Esophagus squamous epithelium (tissue), 4 donors: ENCODE data around the gene AADAT.

ENCODE experiments used
- POLR2A ChIP-seq, 4 donors: fragments of 450-650 bp; IDR thresholded peaks; one replicate each; pipeline ENCODE4 v1.6.1; 2017; ENCODE audit warnings: antibody characterized with exemption in 4 of 4, mild to moderate bottlenecking in 4 of 4, moderate library complexity in 3 of 4
- TF ChIP-seq, protein P1 (sequence below), 6 experiments: fragments of 450-650 bp in 4 of 6; fragments of 200-600 bp in 2 of 6; sonication (generic) in 2 of 6; IDR thresholded peaks; one replicate each; pipeline ENCODE4 v1.5.1; 2016 to 2019; ENCODE audit warnings: antibody characterized with exemption in 6 of 6, mild to moderate bottlenecking in 4 of 6, moderate library complexity in 4 of 6

DNA sequence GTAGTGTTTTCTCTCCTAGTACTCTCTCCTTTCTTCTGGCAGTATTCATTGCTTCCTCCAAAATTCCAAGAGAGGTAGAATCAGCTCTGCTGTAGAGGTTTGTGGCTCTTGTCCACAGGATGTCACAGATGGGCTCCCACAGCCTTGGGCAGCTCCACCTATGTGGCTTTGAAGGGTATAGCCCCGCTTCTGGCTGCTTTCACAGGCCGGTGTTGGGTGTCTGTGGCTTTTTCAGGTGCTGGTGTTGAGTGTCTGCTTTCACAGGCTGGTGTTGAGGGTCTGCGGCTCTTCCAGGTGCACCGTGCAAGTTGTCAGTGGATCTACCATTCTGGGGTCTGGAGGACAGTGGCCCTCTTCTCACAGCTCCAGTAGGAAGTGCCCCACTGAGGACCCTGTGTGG lies 7.9 kb upstream of the AADAT start:
- TF ChIP-seq, protein P1, sequence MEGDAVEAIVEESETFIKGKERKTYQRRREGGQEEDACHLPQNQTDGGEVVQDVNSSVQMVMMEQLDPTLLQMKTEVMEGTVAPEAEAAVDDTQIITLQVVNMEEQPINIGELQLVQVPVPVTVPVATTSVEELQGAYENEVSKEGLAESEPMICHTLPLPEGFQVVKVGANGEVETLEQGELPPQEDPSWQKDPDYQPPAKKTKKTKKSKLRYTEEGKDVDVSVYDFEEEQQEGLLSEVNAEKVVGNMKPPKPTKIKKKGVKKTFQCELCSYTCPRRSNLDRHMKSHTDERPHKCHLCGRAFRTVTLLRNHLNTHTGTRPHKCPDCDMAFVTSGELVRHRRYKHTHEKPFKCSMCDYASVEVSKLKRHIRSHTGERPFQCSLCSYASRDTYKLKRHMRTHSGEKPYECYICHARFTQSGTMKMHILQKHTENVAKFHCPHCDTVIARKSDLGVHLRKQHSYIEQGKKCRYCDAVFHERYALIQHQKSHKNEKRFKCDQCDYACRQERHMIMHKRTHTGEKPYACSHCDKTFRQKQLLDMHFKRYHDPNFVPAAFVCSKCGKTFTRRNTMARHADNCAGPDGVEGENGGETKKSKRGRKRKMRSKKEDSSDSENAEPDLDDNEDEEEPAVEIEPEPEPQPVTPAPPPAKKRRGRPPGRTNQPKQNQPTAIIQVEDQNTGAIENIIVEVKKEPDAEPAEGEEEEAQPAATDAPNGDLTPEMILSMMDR (IDR thresholded peaks at IDR 0.05), result no peak
- TF ChIP-seq POLR2A (IDR thresholded peaks at IDR 0.05), result no peak
